Stimulated activated CD4-positive, alpha-beta T cell treated with anti-CD3 and anti-CD28 coated beads, Interleukin-1b, Interleukin-23, amount 100 ng/mL, for 24 hours (primary cell): ENCODE data around the gene GNAQ.
"Not testable (repeated sequence)": the region's sequence is repeated elsewhere in the genome, so short reads cannot be mapped to it uniquely, and the experiment has no call there.

Experiments used
- DNase-seq, 4 experiments: peaks; one replicate each; pipeline ENCODE4 v3.0.0-alpha.2; 2020; ENCODE audit warnings: low read depth in 4 of 4, low spot score in 1 of 4

GNAQ gene

GRCh38 chr9:77907585-77907984, 124.0 kb downstream of the GNAQ start:
- DNase-seq, result no peak

DNA sequence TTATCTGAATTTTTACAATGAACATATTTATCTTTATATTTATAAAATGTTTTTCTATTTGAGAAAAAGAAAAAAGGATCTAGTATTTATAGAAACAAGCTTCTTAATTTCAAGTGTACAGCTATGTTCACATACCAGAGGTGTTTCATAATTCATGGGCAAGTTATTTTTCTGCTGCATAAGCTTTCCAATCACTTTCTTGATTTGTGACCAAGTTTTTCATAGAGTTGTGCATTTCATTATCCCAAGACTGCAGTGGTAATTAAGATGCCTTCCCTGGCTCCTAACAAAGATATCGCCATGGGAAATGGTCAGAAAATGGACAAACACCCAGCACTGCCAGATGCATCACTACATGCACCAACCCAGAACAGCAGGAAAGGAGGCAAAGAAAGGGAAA, 124.6 kb downstream of the GNAQ start:
- no peak for DNase-seq

- no peak for DNase-seq
Measured at GRCh38 chr9:77903666-77904285, 127.8 kb downstream of the GNAQ start.

GRCh38 chr9:77901771-77902170, 129.8 kb downstream of the GNAQ start:
- DNase-seq, result no peak

- DNase-seq, result no peak
Measured at GRCh38 chr9:77901018-77901417, 130.6 kb downstream of the GNAQ start.

GRCh38 chr9:77899679-77900354, 131.8 kb downstream of the GNAQ start:
- no peak for DNase-seq

DNA sequence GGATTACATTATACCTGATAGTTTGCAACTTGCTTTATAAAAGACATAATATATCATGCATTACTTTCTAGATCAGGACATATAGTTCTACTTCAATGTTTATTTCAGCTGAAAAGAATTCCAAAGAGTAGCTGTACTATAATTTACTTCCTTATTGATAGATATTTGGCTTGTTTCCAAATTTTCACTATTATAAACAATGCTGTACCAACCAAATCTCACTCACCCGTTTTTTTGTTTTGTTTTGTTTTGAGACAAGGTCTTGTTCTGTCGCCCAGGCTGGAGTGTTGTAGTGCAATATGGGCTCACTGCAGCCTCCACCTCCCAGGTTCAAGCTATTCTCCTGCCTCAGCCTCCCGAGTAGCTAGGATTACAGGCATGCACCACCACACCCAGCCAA, 132.7 kb downstream of the GNAQ start:
- DNase-seq, result no peak

- no peak for DNase-seq
Measured at GRCh38 chr9:77896938-77897667, 134.5 kb downstream of the GNAQ start.

DNA sequence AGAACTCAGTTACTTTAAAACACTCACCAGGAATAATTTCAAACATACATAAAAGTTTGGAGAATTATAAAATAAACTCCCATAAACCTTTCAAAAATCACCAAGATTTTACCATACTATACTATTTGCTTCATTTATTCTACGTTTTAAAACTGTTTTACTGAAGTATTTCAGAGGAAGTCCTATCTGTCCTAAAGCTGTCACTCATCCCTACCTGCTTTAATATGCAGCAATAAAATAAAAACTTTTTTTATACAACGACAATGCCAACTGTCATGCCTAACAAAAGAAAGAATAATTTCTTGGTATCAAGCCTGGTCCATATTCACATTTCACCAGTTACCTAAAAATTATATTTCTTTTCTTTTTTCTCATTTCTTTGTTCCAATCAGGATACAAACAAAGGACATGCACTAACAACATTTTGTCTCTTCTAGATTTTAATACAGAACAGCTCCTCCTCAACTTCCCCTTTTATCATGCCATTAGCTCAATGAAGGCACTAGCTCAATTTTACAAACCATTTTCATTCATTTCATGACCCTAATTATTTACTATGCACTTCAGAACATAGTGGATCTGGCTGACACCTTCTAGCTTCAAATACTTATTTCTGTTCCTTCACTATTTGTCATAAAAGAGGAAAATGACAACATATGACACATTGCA, 135.2 kb downstream of the GNAQ start:
- DNase-seq, result no peak

DNA sequence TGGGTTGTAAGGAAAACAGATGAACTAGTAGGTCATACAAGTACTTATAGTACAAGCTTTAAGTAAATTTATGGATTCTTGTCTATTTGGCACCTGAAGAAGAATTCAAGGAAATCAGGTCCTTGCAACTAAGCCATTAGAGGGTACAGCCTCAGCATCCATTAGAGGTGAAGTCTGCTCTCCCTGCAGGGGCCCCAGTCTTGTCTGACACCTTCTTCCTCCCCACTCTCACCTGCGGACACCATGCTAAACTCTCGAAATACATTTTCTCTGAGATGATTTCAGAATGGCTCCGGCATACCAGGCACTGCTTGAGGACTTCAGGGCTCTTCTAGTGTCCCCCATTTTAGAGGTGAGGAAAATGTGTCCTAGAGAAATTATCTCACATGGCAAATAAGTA, 137.9 kb downstream of the GNAQ start:
- no peak for DNase-seq

GRCh38 chr9:77892955-77893514, 138.6 kb downstream of the GNAQ start:
- DNase-seq, result no peak

DNA sequence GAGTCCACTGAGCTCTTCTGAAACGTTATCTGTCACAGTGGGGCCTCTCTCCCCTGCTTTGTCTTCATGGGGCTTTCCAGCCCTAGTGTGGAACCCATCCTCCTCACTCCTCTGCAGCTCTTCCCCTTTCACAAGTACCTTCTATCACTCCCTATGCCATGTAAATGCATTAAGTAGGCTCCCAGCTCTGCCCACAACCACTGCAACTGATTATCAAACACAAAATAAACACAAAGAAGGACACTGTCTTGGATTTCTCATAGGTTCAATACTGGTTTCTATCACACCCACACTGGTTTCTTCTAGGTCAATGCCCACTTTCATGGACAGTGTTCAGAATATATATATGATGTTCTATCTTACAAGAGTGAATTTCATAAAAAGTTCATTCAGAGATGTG, 139.4 kb downstream of the GNAQ start:
- no peak for DNase-seq

DNA sequence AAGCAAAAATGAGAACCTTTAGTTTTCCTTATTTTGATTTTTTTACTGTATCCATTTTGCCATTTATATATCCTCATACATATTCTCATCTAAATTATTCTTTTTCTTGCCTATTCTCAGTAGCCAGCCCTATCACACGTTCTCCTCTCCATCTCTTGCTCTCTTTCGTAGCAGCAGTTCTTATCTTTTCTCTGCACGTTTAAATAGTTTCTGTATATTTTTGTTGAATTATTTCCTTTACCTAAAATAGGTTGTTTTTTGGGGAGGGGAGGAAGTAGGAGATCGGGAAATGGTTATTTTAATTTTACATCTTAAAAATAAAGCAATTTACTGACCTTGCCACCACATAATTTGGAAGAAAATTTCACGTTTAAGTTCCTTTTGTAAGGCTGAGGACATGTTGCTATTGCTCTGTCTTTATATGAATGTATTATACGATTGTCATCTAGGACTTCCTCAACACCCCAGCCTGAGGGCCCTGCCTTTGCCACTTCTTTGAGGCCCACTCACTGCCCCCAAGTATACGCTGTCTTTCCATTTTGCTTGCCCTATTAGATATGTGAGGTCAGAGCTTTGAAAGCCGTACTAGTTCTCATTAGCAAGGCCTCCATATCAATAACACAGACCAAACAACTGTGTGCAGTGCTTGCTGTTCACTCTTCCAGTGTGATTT, 140.3 kb downstream of the GNAQ start:
- no peak for DNase-seq

DNA sequence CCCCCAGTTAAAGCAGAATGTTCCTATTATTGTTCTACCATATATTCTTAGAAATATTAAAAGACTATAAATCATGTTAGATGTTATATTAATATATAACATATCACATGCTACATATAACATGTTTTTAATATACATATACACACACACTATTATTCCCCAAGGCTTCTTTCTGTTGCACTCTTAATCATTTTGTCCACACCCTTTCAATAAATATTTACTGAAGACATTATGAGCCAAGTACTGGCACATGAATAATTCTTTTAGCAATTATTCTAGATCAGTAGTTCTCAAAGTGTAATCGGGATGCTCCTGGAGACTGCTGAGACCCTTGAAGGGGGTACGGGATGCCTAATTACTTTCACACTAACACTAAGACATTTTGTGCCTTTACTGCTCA, 143.9 kb downstream of the GNAQ start:
- DNase-seq, result no peak

GRCh38 chr9:77885104-77885672, 146.4 kb downstream of the GNAQ start:
- DNase-seq, result no peak

- no peak for DNase-seq
Measured at GRCh38 chr9:77883846-77884771, 147.5 kb downstream of the GNAQ start.

DNA sequence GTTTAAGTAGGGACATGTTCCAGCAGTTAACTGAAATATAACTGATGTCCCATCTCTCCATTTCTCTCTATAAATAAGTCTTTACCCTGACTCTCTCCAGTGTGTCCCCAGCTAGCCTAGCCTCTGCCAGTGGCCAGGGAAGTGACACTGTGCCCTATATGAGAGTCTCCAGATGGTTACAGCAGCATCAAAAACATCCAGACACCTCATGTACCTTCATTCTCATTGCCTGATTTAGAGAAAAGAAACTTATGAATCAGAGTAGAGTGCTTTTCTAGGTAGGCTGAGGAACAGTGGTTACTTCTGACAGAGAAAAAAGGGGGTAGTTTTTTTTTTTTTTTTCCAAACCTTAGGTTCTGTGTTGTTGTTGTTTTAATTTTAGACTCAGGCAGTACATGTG, 148.5 kb downstream of the GNAQ start:
- DNase-seq, result no peak

DNA sequence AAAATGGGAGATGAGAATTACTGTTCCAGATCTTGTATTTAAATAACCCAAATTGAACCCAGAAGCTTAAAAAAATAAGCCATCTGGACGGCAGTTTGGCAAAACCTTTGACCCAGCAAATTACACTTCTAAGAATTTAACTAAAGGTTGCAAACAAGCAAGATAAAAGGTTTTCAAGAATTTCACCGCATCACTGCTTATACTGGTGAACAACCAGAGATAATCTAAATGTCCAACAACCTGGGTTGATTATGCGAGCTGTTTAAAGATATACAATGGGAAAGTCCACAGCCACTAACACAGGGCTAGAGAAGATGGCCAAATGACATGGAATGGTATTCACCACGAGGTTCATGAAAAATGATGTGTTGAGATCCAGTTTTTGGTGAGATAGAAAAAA, 149.3 kb downstream of the GNAQ start:
- no peak for DNase-seq

- DNase-seq, result not testable (repeated sequence)
Measured at GRCh38 chr9:77881634-77882033, 150.0 kb downstream of the GNAQ start.

DNA sequence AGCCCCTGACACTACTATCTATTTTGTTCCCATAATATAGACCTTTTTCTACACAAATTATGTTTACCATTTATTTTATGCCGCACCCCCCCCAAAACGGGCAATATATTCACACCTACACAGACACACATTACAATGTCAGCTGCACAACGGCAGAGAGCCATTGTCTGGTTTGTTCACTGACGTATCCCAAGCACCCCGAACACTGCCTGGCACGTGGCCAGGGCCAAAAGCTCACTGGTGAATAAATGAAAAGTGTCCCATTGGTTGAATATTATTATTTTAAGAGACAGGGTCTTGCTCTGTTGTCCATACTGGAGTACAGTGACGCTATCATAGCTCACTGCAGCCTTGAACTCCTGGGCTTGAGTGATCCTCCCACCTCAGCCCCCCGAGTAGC, 150.5 kb downstream of the GNAQ start:
- no peak for DNase-seq
